ENCODE data around the gene SORT1.

GRCh38 chr1:109391626-109392025 lies 6.1 kb downstream of the SORT1 start:
- TF ChIP-seq POLR2AphosphoS5 (IDR thresholded peaks at IDR 0.05; ENCODE audit: borderline replicate concordance, low read depth, low read length), result no peak
- TF ChIP-seq EZH2 (IDR thresholded peaks at IDR 0.05), result no peak
